Spleen (tissue), 7 donors: ENCODE data around the gene STEAP3.

Experiments used
- CTCF ChIP-seq, 11 experiments: fragments of 200-600 bp in 7 of 11; fragments of 450-650 bp in 4 of 11; sonication (generic) in 4 of 11; IDR thresholded peaks in 8 of 11; conservative IDR thresholded peaks in 3 of 11; 1 replicate in 7 of 11; 2 replicates in 4 of 11; pipeline versions ENCODE4 v1.4.0 to v1.8.0; 2016 to 2021; ENCODE audit warnings: antibody characterized with exemption in 11 of 11, inconsistent platforms in 4 of 11, mild to moderate bottlenecking in 1 of 11
- POLR2A ChIP-seq, 3 donors: fragments of 450-650 bp; IDR thresholded peaks; one replicate each; pipeline ENCODE4 v1.5.1; 2017; ENCODE audit warnings: antibody characterized with exemption in 3 of 3, mild to moderate bottlenecking in 1 of 3
- POLR2AphosphoS5 ChIP-seq, 3 donors: sonication (generic); formaldehyde crosslinking; IDR thresholded peaks; one replicate each; pipeline ENCODE4 v1.5.1; 2017; ENCODE audit warnings: antibody characterized with exemption in 3 of 3
- donor health status: DM: no; HTN: no; CAD: no; lungs with moderate emphysema.
- donor health status: DM: no; HTN: no; CAD: no.
- donor health status: DM: no; HTN: no; CAD: no.

- TF ChIP-seq CTCF (IDR thresholded peaks at IDR 0.05 in 8 of 11, conservative IDR thresholded peaks at IDR 0.05 in 3 of 11) (no peak), POLR2A (IDR thresholded peaks at IDR 0.05) (no peak), POLR2AphosphoS5 (IDR thresholded peaks at IDR 0.05) (no peak)
Measured at GRCh38 chr2:119248751-119249150, 25.1 kb downstream of the STEAP3 start.
